HG03469 (cell line): ENCODE data around the gene C12orf60.
A peak's percentile ranks its signal among the peaks of the same experiment; 100 is the strongest.

Source experiments
- ATAC-seq: cut with Tn5 transposase; IDR thresholded peaks from one replicate; pipeline ENCODE4 v1.9.1; 2021; ENCODE audit warnings: mild to moderate bottlenecking, moderate library complexity, moderate number of reproducible peaks; ENCODE audit not compliant: unreplicated experiment

The C12orf60 gene

DNA sequence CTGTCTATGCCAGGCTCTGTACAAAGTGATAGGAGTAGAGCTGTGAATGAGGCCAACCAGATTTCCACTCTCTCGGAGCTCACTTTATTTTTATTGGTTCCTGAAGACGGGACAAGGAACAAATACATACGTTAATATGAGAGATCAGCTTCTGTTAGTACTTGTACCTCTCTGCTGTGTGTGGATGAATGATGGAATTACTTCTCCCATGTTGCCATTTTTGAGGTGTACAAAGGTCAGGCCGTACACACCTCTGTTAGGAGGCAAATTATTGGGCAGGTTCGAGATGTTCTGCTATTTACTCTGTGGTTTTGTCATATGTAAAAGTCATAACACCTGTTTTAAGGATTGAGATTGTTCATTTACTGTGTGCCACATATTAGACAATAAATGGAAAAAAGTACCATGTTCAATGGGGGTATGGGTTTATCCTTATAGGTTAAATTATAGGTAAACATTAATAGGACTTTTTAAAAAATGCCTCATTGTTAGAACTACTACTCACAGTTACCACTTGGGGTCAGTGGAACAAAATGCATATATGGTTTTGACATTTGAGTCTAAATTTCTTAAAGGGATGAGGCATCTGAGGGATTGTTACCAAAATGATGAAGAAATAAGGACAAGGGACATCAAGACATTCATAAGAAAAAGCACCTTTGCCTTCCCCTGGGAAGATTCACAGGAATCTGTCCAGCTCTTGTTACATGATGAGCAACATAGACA lies 27.1 kb upstream of the C12orf60 start:
- ATAC-seq = no peak

DNA sequence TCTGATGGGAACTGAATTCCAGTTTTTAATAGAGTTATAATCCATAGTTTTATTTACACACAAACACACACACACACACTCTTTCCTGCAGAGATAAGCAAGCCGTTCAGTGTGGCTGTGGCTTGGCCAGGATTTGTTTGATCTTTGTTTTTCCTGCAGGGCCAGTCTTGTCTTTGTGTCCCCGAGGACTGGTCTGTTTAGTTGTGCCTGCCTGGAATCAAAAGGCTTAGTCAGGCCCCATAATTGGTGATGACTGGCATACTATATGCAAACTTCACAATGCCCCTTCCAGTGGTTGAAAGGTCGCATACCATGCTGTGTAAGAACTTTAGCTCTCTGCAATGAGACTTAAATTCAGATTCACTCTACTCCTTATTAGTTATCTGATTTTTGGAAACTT lies 26.2 kb upstream of the C12orf60 start:
- no peak for ATAC-seq

DNA sequence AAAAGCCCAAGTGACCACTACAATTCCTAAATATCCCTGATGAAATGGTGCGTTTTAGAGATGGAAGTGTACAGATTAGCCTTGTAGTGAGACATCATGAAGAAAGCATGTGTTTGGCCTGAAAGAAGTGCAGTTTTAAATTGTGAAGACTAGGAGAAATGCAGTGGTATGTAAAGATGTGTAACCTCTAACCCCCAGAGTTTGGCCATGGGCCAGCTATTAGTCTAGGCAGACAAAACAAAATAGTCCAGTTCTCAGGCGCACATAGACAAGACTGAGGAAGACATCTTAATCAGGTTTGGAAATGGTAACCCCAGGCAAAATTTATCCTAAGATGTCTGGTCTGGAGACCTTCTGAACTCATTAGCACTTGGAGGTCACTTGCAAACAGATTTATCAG lies 23.6 kb upstream of the C12orf60 start:
- ATAC-seq = no peak

DNA sequence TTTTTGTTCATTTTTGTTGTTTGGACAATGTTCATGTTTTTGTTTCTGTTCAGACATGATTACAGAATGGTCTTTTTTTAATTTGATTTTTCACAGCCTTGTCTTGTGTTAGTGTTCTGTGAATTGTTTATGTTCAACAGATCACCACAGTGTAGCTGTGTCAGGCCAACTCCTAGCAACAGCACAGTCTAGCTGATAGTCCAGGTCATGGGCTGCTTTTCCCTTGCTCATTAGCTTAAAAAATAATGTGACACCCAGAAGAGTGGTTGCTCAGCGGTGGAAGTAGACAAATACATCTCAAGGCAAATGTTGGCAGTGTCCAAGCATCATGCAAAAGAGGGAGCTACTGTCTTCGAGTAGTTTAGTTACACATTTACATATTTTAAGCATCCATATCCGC lies 22.6 kb upstream of the C12orf60 start:
- no peak for ATAC-seq

DNA sequence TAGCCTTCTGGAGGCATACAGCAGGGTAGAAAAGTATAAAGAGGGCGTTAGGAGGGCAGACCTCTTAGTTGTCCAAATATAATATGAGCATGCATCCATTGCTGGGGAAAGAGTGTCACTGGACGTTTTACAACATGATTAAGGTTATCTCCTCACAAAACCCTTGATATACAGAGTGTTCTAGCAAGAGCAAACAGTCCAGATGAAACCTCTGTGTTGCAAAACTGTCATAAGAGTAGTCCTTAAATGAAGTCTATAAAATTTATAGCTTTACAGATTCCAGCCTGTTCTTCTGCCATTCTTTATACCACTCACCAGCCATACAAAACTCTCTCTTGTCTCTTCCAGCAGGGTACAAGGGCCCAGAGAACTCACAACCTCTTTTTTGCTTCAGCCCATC lies 21.9 kb upstream of the C12orf60 start:
- no peak for ATAC-seq

DNA sequence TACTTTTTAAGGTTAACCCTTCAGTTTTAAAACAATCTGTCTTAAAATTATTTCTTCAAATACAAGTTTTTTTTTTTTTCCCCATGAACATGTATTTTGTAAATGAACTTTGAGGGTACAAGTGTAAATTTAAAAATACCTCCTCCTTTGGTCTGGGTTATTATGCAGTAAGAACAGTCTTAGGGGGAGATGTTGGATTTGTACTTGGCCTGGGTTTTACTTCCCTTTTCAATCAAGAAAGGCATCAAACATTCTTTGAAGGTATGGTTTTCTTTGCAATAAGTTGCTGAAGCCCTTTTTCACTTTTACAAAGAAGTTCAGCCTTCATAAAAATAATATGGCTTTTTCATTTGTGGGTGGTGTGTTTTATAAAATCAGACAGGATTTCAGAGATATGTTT lies 20.7 kb upstream of the C12orf60 start:
- no peak for ATAC-seq

DNA sequence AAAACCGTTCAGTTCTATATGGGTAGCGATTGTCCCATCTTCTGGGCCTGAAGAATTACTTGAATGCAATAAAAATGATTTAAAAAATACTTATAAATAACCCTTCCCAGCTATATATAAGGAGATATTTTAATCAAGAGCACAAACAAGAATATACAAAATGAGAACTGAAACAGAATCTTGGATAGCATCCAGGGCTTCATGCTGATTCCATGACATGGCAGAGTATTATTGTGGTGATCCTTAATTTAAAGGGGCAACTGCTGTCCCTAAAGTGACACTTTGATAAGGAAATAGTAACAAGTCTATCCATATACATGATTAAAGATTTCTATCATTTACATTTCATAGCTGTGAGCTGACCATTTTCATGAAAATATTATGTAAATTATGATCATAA lies 19.0 kb upstream of the C12orf60 start:
- no peak for ATAC-seq

DNA sequence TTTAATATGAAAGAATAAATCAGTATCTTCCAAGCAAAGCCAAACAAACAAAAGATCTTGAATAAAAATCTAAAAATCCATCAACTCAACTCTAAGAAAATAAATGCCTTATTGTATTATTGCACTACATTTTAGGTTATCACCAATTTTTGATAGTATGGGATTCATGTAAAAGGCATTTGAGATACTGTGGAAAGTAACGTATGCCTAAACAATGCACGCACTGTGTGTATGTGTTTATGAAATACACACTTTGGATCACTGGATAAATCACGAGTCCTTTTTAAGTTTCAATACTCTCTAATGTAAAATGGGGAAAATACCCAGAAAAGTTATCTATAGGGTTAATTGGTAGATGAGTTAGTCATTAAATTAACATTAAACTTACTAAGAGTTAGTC lies 17.9 kb upstream of the C12orf60 start:
- ATAC-seq = no peak

DNA sequence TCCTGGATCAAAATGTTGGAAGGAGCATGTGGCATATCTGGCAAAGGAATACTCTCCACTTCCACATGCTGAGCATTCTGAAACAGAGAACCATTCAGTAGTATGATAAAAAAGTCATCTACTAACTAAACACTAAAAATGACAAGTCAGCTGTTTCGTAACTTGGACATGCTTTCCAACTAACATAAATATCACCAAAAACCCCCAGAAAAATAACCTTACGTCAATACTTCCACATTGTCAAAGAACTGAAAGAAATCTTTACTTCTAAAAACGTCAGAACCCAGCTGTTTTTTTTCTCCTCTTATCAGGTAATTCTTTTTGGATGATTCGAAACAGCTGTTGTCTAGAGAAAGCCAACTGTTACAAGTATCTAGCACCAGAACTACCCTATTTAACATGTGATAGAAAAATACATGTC lies 8.4 kb upstream of the C12orf60 start:
- no peak for ATAC-seq

DNA sequence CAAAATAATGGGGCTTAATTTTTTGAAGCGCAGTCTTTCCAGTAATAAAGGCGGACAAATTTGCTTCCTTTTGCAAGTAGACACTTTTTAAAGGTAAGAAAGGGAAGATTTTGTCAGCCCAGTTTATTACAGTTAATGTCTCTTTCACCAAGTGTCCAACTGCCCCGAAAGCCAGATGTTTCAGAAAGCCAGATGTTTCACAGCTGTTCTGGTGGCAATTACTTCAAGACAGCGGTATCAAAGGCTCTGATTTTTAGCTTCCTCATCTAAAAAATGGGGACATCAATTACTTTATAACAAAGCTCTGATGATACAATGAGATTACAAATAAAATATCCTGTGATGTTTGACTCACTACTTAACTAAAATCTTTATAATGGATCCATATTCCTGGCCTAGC lies 1.2 kb upstream of the C12orf60 start:
- no peak for ATAC-seq

DNA sequence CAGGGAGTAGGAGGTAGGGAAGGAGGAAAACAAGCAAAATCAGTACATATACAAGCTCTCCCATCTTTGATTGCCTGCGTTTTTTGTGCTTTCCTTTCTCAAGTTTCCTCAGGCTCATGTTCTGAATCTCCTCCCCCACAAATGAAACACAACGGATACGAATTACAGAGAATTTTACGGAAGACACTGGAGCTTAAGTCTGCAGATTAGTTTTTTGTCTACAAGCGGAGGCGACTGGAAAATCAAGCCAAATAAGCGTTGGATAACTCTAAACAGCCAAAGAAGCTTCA lies 804 bp upstream of the C12orf60 start:
- no peak for ATAC-seq

DNA sequence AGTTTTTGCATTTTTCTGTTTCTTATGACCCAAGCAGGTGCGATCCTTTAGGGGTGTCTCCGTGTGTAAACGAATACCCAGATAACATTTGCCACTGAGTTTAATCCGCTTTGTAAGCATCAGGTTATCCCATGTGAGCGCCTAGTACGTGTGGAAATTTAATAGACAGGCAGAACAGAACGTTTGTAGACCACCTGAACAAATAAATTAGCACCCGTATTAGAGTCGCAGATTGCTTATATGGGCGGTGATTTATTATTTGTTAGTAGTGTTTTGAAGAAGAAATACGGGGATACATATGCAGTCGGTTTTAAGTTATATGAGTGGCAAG lies 325 bp downstream of the C12orf60 start:
- ATAC-seq = peak; percentile 0

DNA sequence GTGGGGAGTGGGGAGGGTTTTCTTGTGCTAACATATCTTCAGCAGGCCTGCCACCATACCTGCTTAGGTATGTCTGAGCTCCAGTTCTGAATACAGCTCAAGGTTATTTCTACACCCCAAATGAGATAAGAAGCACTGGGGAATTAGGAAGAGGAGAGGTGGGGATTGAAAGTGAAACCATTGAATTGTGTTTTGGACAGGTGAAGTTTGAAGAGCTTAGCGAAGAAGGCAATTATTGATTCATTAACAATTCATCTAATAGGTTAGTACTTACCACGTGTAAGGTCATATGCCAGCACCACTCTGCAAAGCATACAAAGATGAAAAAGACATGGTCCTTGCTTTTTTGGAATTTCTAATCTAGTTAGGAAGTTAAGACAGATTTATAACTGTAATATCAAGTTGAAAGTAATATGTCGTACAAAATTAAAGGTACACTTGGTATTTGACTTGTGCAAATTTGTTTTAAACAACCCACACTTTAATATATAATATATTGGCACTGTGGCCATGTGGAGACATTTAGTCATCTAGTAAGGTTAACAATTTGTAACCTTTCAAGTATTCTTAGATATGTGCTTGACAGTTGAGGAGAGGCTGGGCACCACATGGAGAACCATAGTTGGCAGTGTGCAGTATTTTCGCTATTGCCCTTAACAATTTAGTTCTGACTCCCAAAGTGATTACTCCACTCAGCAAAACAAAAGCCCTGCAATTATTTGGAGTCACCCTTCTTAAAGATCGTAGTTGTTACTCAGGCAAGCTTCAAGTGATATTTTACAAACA lies 6.9 kb downstream of the C12orf60 start:
- no peak for ATAC-seq

DNA sequence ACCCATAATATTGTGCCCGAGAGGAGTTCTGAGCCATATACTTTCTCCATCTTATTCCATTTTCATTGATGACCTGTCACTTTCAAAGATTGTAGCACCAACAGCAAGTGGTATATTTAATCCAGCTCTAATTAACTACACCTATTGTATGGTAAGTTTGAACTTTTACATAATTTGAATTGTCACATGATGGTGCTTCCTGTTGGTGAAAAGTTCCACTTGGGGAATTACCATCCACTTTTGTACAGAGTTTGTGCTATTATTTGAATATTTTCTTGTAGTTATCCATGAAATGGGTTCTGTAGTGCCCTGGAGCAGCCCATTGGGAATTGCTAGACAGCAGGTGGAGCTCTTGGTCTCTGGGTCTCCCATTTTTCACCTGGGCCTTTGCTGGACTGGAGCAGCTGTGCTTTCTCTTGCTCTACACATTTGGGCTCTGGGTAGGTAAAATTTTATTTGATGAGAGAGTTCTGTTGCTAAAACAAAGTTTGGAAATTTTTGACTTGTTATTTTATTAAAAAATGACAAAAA lies 7.5 kb downstream of the C12orf60 start:
- no peak for ATAC-seq

DNA sequence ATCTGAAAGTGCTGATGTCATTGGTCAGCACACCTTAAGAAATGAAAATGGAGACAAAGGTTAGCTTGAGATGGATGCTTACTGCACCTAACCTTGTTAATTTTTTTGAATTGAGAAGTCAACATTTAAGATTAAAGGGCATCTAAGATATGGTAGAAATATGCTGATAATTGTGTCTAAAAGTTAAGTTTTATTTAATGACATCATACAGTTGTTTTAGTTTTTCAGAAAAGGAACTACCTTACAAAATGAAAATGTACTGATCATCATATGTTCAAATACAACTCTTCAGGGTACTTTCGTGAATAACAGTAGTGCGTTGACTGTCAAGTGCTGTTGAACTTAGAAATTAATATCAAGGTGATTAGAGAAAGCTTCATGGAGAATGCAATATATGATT lies 8.0 kb downstream of the C12orf60 start:
- no peak for ATAC-seq

DNA sequence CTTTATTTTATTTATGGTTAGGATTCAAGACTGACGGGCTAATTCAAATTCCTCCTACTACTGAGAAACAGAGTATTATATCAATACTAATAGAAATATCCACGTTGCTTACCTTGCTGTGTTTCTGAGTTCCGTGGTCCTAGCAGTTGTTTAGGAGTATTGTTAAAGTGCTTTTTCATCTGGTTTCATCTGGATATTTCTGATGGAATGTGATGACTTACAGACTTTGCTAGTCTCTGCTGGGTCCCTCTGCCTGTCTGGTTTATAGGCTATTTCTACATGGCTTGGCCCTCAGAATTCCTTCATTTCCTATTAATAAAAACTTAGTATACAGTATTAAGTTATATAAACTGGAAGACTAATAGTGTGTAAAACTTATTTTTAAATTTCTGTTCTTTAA lies 10.5 kb downstream of the C12orf60 start, which contains the start of gene SMCO3:
SMCO3 (minus strand) TSS at position 169 of the 400 bp plus-strand sequence. CDS start 7,502 bp downstream, outside the sequence.
- ATAC-seq = no peak

DNA sequence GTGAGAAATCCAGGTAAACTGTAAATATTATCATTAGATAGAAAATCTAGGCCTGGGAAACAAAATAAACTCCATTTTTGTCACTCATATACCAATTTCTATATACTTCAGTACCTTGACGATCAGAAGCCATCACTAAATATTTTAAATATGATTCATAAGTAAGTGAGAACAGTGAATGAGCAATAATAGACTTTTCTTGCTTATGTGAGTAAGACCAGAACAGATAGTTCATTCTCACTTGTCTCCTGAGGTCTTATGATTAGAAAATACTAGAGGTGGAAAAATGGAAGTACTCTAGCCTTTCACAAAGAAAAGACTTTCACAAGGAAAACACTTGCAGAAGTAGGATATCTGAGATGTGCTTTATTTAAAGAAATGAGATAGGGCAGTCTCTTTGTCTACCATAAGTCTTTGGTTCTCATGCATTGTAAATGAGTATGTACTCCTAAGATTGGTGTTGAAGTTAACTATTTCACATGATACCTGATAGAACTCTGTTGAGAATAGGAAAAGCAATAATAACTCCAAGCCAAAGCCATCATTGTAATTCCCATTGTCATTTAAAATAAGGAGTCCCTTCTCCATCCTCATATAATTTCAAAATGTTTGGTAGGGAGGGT lies 20.7 kb downstream of the C12orf60 start:
- no peak for ATAC-seq

DNA sequence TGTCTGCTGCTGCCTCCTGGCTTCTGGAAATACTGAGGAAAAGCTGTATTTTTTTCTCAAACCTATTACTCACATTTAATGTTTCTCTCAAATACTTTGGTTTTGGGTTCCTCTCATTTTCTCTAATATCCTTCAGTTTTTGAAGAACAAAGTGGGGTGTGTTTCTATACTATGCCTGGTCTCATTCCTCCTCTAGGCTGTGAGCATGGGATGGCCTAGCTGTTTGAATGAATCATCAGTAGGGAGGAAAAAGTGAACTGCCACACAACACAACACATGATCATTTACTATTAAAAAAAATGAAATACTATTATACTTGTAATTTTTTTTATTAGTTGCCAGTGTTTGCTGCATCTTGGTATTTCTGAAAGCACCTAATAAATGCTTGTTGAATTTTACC lies 21.8 kb downstream of the C12orf60 start:
- ATAC-seq = no peak

DNA sequence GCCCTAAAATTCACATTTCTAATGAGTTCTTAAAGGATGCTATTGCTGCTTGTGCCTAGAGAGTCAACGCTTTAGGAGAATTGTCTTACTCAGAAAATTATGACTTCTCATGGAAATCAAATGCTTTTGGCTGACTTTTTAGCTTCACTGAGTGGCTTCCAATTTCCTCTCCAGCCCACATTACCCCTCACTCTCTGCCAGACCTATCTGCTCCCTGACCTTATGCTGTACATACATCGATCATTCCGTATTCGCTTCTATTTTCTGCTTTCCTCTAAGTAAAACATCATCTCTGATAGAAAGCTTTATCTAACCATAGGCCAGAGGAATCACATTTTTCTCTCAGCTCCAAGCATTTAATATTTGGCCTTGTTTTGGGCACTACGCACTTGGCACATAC lies 23.0 kb downstream of the C12orf60 start:
- ATAC-seq = no peak

DNA sequence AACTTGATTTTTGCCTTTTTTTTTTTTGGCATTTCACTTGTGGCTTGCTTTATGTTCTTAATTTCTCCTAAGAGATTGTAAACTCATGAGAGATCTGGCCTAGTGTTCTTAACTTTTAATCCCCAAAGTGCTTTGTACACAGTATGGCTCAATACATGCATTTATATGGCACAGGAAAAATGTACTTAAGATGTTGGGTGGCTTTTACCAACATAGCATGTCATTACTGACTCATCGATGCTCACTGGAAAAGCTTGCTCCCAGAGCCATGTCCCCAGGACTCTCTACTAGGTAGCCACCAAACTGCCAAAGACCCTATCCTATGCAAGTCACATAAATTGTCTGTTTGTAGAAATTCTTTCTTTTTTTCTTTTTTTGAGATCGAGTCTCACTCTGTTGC lies 23.6 kb downstream of the C12orf60 start:
- ATAC-seq = no peak

DNA sequence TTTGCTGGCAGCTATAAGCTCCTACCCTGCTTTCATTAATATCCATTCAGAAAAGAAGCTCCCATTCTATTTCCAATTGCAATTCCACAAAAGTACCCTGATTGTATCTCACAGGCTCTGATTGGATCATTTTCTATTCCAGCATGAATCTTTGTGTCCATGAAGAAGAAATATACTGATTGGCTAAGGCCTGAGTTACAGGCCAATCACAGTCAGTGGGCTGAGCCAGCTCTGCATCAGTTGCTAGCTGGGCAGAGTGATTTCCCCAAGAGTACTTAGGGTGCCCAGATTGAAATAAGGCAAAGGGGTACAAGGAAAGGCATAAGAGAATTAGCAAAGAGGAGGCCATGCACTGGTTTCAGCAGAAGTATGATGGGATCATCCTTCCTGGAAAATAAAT lies 25.4 kb downstream of the C12orf60 start:
- peak; percentile 88 for ATAC-seq

DNA sequence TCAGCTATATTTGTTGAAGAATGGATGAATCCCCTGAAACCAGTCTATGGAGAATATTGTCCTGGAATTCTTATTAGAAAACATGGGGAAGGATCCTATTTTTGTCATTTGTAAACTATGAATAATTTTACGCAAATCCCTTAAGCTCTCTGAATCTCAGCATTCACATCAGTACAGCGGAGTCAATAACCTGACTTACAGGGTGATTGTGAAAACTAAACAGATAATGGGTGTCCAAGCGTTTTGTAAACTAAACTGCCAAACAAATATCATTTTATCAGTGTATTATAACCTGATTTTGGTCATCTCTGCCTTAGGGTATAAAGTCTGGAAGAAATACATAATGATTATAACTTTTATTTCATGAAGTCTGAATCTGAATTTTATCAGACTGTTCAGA lies 29.9 kb downstream of the C12orf60 start:
- no peak for ATAC-seq
